Right kidney (tissue), 1 donor: ENCODE measurements around the gene ESYT3.
"Not testable (repeated sequence)": the region's sequence is repeated elsewhere in the genome, so short reads cannot be mapped to it uniquely, and the experiment has no call there.

Experiments used
- DNase-seq: peaks from one replicate; pipeline ENCODE4 v3.0.0-alpha.2; 2016

ESYT3 gene

DNA sequence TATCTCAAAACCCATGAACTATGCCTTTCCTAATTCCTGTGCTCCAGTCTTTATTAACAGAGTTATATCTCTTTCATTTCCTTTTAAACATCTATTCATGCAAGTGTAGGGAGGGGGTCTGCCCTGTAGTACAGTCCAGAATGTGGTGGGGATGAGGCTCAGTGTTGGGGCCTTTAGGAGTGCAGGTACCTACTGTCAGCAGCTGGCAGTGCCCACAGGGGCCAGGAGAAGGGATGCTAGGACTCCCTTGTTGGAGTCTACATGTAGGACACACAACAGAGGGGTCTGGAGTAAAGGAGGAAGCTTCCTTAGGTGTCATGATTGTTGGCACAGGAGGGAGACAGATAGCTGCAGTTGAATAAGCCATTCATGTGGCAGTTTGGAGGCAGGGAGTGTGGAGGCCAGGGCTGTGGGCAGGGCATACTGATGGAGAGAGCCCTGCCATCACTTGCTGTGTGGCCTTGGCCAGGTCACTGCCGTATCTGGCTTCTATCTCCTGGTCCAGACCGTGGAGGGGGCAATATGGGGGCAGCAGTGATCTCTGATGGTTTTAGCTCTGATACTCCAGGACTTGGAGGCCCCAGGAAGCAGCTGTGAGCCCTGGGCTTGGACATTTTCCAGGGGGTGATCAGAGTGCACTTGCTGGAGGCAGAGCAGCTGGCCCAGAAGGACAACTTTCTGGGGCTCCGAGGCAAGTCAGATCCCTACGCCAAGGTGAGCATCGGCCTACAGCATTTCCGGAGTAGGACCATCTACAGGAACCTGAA, 29.5 kb downstream of the ESYT3 start:
- DNase-seq, result no peak

DNA sequence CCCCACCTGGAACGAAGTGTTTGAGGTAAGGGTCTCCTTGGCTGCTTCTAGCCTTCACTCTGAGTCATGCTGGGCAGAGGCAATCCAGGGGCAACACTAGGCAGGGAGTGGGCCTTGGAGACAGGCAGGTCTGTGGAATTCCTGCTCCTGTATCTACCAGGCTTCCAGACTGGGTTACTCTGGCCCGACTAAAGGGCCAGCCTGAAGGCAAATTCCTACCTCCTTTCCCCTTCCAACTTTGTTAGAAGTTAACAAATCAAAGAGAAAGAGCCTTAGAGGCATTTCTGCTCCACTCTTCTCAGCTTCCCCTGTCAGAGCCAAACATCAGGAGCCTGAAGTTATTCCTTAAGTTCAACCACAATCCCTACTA, 30.1 kb downstream of the ESYT3 start:
- no peak for DNase-seq

DNA sequence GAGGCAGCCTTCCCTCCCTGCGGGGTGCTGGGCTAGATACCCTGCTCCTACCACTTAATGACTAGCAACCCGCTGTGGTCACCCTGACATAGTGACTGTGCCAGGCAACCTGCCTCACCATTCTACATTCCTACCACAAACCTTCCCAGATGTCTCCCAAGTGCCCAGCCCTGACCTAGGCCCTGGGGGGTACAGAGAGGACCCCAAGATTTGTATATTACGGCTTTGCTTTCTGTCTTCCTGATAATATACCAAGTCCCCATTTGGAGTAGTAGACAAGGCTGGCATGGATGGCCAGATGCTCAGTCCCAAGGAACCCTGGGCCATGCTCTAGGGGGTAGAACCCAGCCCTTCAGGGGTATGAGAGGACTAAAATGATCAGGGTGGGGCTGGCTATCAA, 31.0 kb downstream of the ESYT3 start:
- DNase-seq, result no peak

DNA sequence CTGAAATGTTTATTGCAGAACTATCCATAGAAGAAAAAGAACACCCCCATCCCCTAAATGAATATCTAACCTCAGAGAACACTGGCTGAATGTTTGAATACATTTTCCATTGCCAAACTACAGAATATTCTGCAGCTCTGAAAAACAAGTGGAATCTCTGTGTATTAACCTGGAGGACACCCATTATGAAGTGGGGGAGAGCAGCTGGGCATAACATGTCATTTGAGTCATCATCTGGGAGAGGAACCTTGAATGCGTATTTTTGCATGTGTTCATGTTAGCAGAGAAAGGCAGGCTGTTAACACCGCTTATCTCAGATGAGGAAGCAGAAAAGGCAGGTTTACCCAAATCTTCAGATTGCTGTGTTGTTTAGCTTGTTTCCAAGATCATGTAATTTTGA, 31.5 kb downstream of the ESYT3 start:
- DNase-seq, result no peak

DNA sequence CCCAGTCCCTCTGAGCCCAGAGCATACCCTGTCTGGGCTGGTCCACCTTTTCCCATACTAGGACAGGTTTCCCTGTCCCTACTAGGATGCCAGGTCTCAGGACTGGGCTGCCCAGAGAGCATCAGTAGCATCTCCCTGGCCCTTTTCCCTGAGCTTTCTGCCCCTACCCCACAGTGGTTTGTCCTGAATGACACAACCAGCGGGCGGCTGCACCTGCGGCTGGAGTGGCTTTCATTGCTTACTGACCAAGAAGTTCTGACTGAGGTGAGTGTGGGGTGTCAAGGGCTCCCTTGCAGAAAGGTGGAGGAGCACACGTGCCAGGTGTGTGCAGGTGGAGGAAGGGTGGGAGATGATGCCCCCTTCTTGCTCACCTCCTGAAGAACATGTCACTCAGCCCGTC, 33.5 kb downstream of the ESYT3 start:
- no peak for DNase-seq

DNA sequence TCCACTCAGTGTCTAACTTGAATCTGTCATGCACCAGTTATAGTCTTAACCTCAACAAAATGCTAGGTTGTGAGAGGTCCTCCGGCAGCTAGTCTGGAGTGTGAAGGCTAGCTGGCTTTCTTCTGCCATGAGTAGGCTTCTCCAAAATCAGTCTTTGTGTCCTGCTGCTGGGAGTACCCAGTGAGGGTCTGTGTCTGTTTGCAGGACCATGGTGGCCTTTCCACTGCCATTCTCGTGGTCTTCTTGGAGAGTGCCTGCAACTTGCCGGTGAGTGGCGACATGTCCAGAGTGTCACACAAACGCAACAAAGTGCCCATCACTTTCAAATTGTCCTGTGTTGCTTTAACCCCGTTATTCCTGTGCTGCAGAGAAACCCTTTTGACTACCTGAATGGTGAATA, 34.0 kb downstream of the ESYT3 start:
- DNase-seq, result no peak

GRCh38 chr3:138468886-138469285, 34.5 kb downstream of the ESYT3 start:
- no peak for DNase-seq

- DNase-seq, result no peak
These were observed 35.5 kb downstream of the ESYT3 start for GRCh38 chr3:138469874-138470273.

- no peak for DNase-seq
These were observed 36.3 kb downstream of the ESYT3 start for GRCh38 chr3:138470687-138471086.

- DNase-seq, result no peak
These were observed 37.1 kb downstream of the ESYT3 start for GRCh38 chr3:138471481-138471880.

GRCh38 chr3:138472141-138472825, 37.9 kb downstream of the ESYT3 start:
- no peak for DNase-seq

- DNase-seq, result no peak
These were observed 39.0 kb downstream of the ESYT3 start for GRCh38 chr3:138473391-138473790.

GRCh38 chr3:138474163-138474562, 39.7 kb downstream of the ESYT3 start:
- no peak for DNase-seq

DNA sequence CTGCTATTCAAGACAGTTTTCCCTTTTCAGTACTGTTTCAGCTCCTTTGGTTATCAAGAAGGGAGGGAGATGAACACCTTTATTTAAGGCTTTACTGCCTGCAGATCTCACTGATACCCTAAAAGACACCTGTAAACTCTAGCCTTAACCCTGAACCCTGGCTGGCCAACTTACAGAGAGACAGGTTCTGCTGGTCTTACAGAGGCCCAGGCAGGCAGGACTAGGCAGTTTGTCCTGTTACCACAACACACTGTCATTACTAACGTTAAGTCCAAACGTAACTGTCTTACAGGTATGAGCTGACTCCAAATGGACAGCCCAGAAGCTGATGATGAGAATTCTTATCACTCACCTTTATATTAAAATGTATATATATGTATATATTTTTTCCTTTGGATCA, 42.1 kb downstream of the ESYT3 start:
- DNase-seq, result no peak

GRCh38 chr3:138477120-138477519, 42.7 kb downstream of the ESYT3 start:
- DNase-seq, result no peak

GRCh38 chr3:138477801-138478200, 43.4 kb downstream of the ESYT3 start:
- DNase-seq, result no peak

DNA sequence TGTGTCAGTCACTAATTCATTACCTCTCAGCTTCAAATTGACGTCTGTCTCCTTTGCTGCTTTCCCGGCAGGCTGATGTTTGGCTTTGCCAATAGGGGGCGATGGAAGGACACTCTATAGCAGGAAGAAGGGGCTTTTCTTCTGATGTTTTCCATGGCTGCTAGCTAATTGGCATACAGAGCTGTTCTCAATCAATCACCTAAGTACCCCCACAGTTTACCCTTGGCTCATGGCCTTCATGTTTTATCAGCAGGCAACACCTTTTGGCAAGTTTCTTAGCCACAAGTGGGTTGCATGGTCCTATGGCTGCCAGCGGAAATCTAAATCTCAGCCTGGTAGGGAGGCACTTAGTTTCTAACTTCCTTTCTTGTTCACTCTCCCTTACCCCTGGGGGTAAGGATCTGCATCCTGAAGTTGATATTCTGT, 45.0 kb downstream of the ESYT3 start:
- no peak for DNase-seq

DNA sequence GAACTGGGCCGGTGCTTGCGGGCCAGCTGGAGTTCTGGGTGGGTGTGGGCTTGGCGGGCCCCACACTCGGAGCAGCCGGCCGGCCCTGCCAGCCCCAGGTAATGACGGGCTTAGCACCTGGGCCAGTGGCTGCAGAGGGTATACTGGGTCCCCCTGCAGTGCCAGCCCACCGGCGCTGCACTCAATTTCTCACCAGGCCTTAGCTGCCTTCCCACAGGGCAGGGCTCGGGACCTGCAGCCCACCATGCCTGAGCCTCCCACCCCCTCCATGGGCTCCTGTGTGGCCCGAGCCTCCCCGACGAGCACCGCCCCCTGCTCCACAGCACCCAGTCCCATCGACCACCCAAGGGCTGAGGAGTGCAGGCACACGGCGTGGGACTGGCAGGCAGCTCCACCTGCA, 50.3 kb downstream of the ESYT3 start:
- DNase-seq, result not testable (repeated sequence)

GRCh38 chr3:138486580-138486979, 52.2 kb downstream of the ESYT3 start:
- not testable (repeated sequence) for DNase-seq

DNA sequence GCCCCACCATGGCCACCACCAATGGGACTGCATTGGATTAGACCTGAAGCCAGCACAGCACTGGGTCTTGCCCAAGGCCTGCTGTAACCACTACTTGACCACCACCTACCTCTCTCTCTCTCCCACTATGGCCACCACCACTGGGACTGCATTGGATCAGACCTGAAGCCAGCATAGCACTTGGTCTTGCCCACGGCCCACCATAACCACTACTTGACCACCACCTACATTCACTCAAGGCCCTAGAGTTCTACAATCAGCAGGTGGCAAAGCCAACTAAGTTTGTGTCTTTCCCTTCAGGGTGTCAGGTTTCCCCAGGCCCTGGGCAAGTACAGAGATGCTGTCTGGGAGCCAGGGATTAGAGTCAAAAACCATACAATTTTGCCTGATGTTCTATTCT, 57.6 kb downstream of the ESYT3 start:
- DNase-seq, result no peak

- DNase-seq, result no peak
These were observed 58.7 kb downstream of the ESYT3 start for GRCh38 chr3:138492980-138493675.

- DNase-seq, result no peak
These were observed 59.6 kb downstream of the ESYT3 start for GRCh38 chr3:138493804-138494606.

DNA sequence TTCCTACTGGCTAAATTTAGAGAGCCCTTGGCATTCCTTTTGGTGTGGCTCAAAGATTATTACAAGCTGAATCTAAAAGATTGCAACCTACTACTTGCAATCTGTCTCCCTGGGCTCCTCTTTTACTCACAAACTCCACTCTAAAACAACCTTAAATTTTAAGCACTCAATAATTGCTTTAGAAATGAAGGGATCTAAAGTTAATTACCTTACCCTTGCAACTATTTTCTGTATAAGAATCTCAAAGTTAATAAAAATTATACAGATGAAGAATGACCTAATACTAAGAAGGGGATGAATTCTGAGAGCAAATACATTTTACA, 60.2 kb downstream of the ESYT3 start:
- DNase-seq, result no peak
